Fibroblast of skin of left quadriceps (primary cell): ENCODE measurements around the gene NUDT15.
"Not testable (repeated sequence)": the region's sequence is repeated elsewhere in the genome, so short reads cannot be mapped to it uniquely, and the experiment has no call there.

Experiments
- DNase-seq, 2 experiments: peaks; one replicate each; pipeline ENCODE4 v3.0.0-alpha.2; 2013; ENCODE audit warnings: low read depth in 2 of 2

NUDT15 gene

GRCh38 chr13:48037346-48038173 is at the start of gene NUDT15:
Gene NUDT15, plus strand, starts transcription at chr13:48037726. Its CDS starts 21 bp downstream, at chr13:48037747.
- peak; percentile 92 to 93 for DNase-seq

- DNase-seq = no peak
Observed at GRCh38 chr13:47990427-47990826, 47.1 kb upstream of the NUDT15 start.

GRCh38 chr13:47990920-47991466 is 46.5 kb upstream of the NUDT15 start:
- DNase-seq = no peak

- no peak for DNase-seq
Observed at GRCh38 chr13:47991859-47992258, 45.7 kb upstream of the NUDT15 start.

GRCh38 chr13:47997384-47997783 is 40.1 kb upstream of the NUDT15 start:
- no peak for DNase-seq

- DNase-seq = no peak
Observed at GRCh38 chr13:47999973-48000372, 37.6 kb upstream of the NUDT15 start.

GRCh38 chr13:48000559-48001113 is 36.9 kb upstream of the NUDT15 start:
- DNase-seq = no peak

- peak; percentile 71 to 75 for DNase-seq
Observed at GRCh38 chr13:48001114-48001881, 36.2 kb upstream of the NUDT15 start, which contains the start of gene SUCLA2. Gene SUCLA2, minus strand, starts transcription at chr13:48001273. Its CDS starts 4 bp downstream, at chr13:48001269.

- DNase-seq = not testable (repeated sequence)
Observed at GRCh38 chr13:48001999-48002398, 35.5 kb upstream of the NUDT15 start.

- DNase-seq = no peak
Observed at GRCh38 chr13:48004201-48004600, 33.3 kb upstream of the NUDT15 start.

- no peak for DNase-seq
Observed at GRCh38 chr13:48006396-48006795, 31.1 kb upstream of the NUDT15 start.

- peak; percentile 56 to 59 for DNase-seq
Observed at GRCh38 chr13:48009284-48009683, 28.2 kb upstream of the NUDT15 start.

GRCh38 chr13:48010698-48011097 is 26.8 kb upstream of the NUDT15 start:
- DNase-seq = no peak

GRCh38 chr13:48012668-48013067 is 24.9 kb upstream of the NUDT15 start:
- DNase-seq = no peak

- no peak for DNase-seq
Observed at GRCh38 chr13:48014359-48014758, 23.2 kb upstream of the NUDT15 start.

- DNase-seq = no peak
Observed at GRCh38 chr13:48018637-48019036, 18.9 kb upstream of the NUDT15 start.

- no peak for DNase-seq
Observed at GRCh38 chr13:48019796-48020195, 17.7 kb upstream of the NUDT15 start.

- DNase-seq = no peak
Observed at GRCh38 chr13:48028066-48028465, 9.5 kb upstream of the NUDT15 start.

GRCh38 chr13:48029859-48030258 is 7.7 kb upstream of the NUDT15 start:
- DNase-seq = no peak

GRCh38 chr13:48038761-48039160 is 1.2 kb downstream of the NUDT15 start:
- no peak for DNase-seq

GRCh38 chr13:48040049-48040448 is 2.5 kb downstream of the NUDT15 start:
- DNase-seq = no peak

GRCh38 chr13:48040896-48041295 is 3.4 kb downstream of the NUDT15 start:
- peak; percentile 6 to 14 for DNase-seq
